Effector memory CD4-positive, alpha-beta T cell (primary cell): Measurements from ENCODE around the gene SERPINB5.
"Not testable (repeated sequence)": the region's sequence is repeated elsewhere in the genome, so short reads cannot be mapped to it uniquely, and the experiment has no call there.

Experiments used
- DNase-seq, 3 donors: peaks; one replicate each; pipeline ENCODE4 v3.0.0-alpha.2; 2020
- H3K27ac ChIP-seq: 2 replicates; pipeline ENCODE4 v1.7.0; 2013; ENCODE audit warnings: mild to moderate bottlenecking, low read length, moderate library complexity; ENCODE audit not compliant: insufficient read depth, poor library complexity, severe bottlenecking
- H3K27me3 ChIP-seq: replicated peaks from 2 replicates; pipeline ENCODE4 v1.7.0; 2013; ENCODE audit warnings: mild to moderate bottlenecking, low read length; ENCODE audit not compliant: insufficient read depth, control insufficient read depth, poor library complexity, severe bottlenecking
- H3K36me3 ChIP-seq: 2 replicates; pipeline ENCODE4 v1.7.0; 2013; ENCODE audit warnings: mild to moderate bottlenecking, low read length, moderate library complexity; ENCODE audit not compliant: control insufficient read depth, insufficient read depth
- H3K4me1 ChIP-seq: 2 replicates; pipeline ENCODE4 v1.7.0; 2013; ENCODE audit warnings: low read length, mild to moderate bottlenecking; ENCODE audit not compliant: control insufficient read depth, insufficient read depth, poor library complexity, severe bottlenecking
- H3K4me3 ChIP-seq: 2 replicates; pipeline ENCODE4 v1.7.0; 2013; ENCODE audit warnings: low read length, low read depth, mild to moderate bottlenecking; ENCODE audit not compliant: insufficient read depth, poor library complexity, severe bottlenecking
- H3K9me3 ChIP-seq: 2 replicates; pipeline ENCODE4 v1.7.0; 2013; ENCODE audit warnings: mild to moderate bottlenecking, low read length, moderate library complexity; ENCODE audit not compliant: control insufficient read depth

The SERPINB5 gene

DNA sequence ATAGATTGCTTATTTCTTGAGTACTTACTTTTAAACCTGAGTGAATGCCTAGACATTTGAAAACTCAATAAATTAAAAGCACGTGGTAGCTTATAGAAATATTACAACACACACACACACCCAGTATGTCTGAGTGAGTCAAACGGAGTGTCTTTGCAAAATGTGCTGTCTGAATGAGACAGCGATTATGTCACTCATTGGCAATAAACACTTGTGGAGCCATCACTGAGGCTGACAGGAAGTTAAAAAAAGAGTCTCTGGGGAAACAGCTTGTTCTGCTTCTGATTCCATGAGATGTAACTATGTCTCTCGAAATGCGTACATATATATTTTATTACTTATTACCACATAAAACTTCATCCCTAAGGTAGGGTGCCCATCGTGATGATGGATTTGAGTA lies 32.2 kb upstream of the SERPINB5 start:
- DNase-seq, result no peak
- Histone ChIP-seq H3K27me3 (no peaks in the 10 kb centered on the region), H3K27ac (no peak overlapping the region), H3K36me3 (no peaks in the 10 kb centered on the region), H3K9me3 (no peaks in the 10 kb centered on the region), H3K4me1 (no peaks in the 10 kb centered on the region), H3K4me3 (no peak overlapping the region)

DNA sequence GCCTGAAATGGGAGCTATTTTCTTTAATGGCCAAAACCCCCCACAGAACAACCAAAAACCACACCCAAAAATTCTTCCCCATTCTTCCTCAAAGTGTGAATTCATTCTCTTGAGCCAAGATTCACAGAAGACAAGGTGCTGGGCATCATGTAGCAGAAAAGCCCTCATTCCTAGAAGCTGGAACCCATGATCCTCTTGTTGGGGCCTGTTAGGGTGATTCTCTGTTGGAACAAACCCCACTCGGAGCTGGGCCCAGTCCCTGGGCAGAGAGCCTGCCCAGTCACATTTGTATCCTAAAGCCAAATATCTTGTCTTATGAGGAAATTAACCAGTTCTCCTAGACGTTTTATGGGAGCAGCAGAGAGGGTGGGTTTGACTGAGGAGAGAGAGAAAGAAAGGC lies 31.7 kb upstream of the SERPINB5 start:
- DNase-seq, result no peak
- no peaks in the 10 kb centered on the region for H3K4me1 ChIP-seq
- no peaks in the 10 kb centered on the region for H3K36me3 ChIP-seq
- no peaks in the 10 kb centered on the region for H3K9me3 ChIP-seq
- H3K4me3 ChIP-seq, result no peak overlapping the region
- H3K27ac ChIP-seq, result no peak overlapping the region
- no peaks in the 10 kb centered on the region for H3K27me3 ChIP-seq

DNA sequence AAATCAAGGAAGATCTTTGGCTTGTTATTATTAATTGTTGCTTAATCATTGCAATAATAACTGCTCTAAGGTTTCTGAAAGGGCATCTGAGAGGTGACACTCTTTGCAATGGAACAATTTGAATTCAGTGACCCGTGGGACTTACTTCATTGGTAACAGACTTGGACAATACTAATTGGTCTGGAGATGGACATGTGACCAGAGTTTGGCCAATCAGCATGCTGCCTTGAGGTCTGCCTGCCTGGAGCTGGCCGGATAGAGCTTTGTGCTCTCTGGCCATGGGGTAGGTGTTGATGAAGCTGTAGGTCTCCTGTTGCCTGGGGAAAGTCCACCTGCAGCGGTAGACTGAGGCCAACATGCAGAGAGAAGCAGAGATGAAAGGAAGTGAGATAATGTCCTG lies 30.5 kb upstream of the SERPINB5 start:
- Histone ChIP-seq H3K27me3 (no peaks in the 10 kb centered on the region), H3K4me3 (no peak overlapping the region), H3K36me3 (no peaks in the 10 kb centered on the region), H3K4me1 (no peaks in the 10 kb centered on the region), H3K9me3 (no peaks in the 10 kb centered on the region), H3K27ac (no peak overlapping the region)
- DNase-seq, result no peak

DNA sequence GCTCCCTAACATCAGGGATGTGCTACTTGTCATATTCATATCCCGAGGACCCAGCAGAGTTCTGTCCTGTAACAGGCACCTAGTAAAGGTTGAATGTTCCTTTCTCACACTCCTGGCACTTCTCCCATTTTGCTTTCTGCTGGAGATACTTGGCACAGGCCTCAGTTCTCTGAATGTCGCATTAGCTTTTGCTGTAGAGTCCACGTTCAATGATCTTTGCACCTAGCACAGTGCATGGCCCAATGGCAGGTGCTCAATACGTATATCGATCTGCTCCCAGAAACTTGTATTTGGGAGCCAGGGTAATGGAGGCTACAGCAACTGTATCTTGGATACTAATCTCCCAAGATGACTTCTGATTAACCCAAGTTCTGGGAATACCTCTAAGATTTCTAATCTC lies 29.7 kb upstream of the SERPINB5 start:
- DNase-seq, result no peak
- H3K27me3 ChIP-seq, result no peaks in the 10 kb centered on the region
- no peaks in the 10 kb centered on the region for H3K9me3 ChIP-seq
- no peak overlapping the region for H3K4me3 ChIP-seq
- H3K36me3 ChIP-seq, result no peaks in the 10 kb centered on the region
- no peaks in the 10 kb centered on the region for H3K4me1 ChIP-seq
- H3K27ac ChIP-seq, result no peak overlapping the region

DNA sequence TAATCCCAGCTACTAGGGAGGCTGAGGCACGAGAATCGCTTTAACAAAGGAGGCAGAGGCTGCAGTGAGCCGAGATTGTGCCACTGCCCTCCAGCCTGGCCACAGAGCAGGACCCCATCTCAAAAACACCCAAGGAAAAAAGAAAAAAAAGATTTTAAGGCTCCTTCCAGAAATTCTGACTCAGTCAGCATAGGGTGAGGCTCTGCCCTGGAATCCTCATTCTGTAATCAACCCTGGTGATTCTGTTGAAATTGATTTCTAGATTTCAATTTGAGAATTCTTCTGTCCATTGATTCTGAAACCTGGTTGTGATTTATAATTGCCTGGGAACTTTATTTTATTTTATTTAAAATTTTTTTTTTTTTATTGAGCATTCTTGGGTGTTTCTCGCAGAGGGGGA lies 27.3 kb upstream of the SERPINB5 start:
- Histone ChIP-seq H3K27ac (no peak overlapping the region), H3K9me3 (no peaks in the 10 kb centered on the region), H3K4me1 (no peaks in the 10 kb centered on the region), H3K36me3 (no peaks in the 10 kb centered on the region), H3K4me3 (no peak overlapping the region), H3K27me3 (no peaks in the 10 kb centered on the region)
- DNase-seq, result no peak

DNA sequence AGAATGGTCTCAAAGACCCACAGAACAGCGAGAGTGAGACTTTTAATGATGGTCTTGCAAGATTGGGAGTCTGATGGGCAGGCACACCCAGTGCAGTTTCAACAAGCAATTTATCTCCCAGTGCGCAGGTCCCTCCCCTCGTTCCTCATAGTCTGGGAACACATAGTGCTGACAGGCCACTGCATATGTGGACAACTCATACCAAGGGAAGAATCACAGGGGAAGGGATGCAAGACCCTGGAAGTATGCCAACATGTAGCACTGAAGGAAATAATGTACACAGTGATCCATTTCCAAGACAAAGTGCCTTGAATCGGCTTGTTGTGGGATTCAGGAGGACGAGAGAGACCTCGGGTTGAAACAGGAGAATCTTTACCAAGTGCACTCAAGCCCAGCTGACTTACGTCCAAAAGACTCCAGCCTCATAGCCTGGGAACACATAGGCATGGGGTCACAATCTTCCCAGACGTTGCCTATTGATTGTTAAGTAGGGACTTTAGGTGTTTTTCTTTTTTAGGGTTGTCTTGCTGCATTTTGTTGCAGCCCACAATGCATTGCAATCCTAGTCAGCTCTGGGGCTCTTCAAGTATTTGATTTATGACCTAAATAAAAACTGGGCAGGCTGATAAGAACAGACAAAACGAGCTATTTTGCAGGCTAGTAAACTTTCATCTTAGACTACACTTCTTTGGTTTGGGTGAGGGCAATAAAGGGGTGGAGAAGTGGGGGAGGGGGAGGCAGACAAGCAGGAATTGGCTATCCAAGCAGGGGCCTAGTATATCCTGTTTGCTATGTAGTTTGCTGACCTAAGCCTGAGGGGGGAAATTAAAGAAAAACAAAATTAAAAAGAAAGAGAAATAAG lies 24.7 kb upstream of the SERPINB5 start:
- DNase-seq, result no peak
- Histone ChIP-seq H3K36me3 (no peaks in the 10 kb centered on the region), H3K4me1 (no peaks in the 10 kb centered on the region), H3K27ac (no peak overlapping the region), H3K4me3 (no peak overlapping the region), H3K9me3 (no peaks in the 10 kb centered on the region), H3K27me3 (no peaks in the 10 kb centered on the region)

DNA sequence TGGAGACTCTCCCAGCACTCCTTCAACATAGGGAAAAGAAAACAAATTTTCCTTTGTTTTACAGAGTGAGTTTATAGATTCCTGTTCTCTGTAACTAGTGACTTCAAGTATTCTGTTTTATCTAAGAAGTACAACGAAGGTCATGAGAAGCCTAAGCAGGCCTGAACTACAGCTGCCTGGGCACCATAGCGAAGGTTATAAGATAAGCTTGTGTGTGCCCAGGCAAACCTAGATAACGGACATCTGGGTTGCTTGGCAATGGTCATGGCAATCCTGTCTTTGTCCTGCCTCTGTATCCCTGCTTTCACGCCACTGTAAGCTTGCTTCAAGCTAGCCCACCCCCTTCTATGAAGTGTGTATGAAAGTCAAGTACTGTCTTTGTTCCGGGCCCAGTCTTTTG lies 24.0 kb upstream of the SERPINB5 start:
- H3K9me3 ChIP-seq, H3K4me1 ChIP-seq, H3K27ac ChIP-seq, H3K4me3 ChIP-seq, DNase-seq, H3K36me3 ChIP-seq, H3K27me3 ChIP-seq: not testable (repeated sequence)

DNA sequence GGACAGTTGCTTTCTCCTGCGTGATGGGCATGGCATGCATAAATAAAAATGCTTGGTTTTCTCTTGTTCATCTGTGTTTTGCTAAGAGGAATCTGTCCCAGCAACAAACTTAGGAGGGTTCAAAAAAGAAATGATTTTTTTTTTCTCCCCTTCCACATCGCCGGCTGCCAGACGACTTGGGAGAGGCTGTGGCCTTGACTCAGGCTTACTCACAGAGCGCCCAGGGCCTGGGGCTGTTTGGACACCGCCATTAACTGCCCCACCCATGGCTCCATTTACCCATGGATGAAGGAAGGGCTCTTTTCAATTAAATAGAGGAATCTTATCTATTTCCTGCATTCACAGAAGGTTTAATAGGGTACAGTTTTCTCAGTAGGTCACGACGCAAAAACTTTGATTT lies 22.3 kb upstream of the SERPINB5 start:
- H3K4me1 ChIP-seq, result no peaks in the 10 kb centered on the region
- no peak overlapping the region for H3K4me3 ChIP-seq
- no peaks in the 10 kb centered on the region for H3K27me3 ChIP-seq
- no peak for DNase-seq
- no peak overlapping the region for H3K27ac ChIP-seq
- no peaks in the 10 kb centered on the region for H3K9me3 ChIP-seq
- no peaks in the 10 kb centered on the region for H3K36me3 ChIP-seq

DNA sequence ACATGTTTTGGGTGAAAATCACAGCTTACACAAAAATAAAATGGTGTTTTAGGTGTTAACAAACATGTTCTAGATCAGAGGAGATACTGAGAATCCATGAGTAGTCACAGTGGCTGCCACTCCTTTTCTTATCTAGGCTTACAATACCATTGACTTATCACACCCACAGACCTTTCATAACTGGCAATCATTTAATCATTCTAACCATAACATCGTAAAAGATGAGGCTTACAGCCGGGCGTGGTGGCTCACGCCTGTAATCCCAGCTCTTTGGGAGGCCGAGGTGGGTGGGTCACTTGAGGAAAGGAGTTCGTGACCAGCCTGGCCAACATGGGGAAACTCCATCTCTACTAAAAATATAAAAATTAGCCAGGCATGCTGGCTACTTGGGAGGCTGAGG lies 18.8 kb upstream of the SERPINB5 start:
- Histone ChIP-seq H3K27me3 (no peaks in the 10 kb centered on the region), H3K9me3 (no peaks in the 10 kb centered on the region), H3K27ac (no peak overlapping the region), H3K4me3 (no peak overlapping the region), H3K36me3 (no peaks in the 10 kb centered on the region), H3K4me1 (no peaks in the 10 kb centered on the region)
- no peak for DNase-seq

DNA sequence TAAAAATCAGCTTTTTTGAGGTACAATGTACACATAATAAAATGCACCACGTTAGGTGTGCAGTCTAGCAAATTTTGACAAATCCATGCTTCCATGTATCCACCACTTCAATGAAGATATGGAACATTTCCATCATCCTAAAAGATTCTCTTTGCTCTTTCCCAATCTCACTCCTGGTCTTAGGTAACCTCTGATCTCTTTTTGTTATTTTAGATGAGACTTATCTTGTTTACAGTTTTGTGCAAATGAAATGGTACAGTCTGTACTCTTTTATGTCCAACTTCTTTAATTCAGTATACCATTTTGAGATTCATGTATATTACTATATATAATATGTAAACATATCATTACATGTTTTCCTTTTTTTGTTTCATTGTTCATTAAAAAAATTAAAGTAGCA lies 16.3 kb upstream of the SERPINB5 start:
- Histone ChIP-seq H3K27ac (no peak overlapping the region), H3K4me3 (no peak overlapping the region), H3K27me3 (no peaks in the 10 kb centered on the region), H3K4me1 (no peaks in the 10 kb centered on the region), H3K36me3 (no peaks in the 10 kb centered on the region), H3K9me3 (no peaks in the 10 kb centered on the region)
- DNase-seq, result no peak
